Measurements from ENCODE around the gene SBF2. TPM values are rescaled to one million over a fixed set of nuclear protein-coding genes. Genes with fewer than 3 reads are reported as not detected.
A peak's percentile ranks its signal among the peaks of the same experiment; 100 is the strongest.

SBF2 gene
- total RNA-seq = 21.0 and 23.7 TPM in 2 replicates
- 20.5 TPM for polyA plus RNA-seq (2012)

DNA sequence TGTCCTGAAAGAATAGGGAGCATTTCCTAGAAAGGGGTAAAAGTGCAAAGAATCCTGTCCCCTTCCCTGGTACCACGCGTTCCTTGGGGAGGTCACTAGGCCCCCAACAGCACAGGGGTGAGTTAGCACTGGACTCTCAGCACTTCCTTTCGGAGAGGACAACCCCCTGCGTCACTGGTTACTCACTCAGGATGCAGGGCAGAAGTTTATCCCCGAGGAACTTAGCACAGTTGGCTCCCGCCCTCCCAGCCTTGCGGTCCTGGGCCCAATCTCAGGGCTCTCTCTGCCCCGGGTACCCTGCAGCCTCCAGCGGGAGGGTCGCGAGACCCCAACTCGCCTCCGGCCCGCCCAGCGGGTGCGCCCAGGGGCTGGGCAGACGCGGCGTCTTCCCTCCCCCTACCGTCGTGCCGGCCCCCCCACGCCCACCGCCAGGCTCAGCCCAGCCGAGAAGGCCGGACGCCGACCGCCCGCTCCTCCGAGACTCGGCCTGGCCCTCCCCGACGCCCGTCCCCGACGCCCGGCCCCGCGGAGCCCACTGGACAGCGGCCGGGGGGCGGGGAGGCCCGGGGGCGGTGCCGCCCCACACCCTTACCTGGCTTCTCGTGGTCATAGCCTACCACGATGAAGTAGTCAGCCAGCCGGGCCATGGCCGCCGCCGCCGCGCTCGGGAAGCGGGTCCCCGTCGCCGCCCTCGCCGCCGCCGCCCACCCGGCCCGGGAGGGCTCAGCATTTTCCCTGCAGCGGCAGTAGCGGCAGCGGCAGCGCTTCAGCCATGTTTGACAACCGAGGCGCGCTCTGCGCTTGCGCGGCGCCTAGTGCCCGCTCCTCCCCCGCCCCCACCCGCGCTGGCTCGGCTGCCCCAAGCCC is at the start of gene SBF2:
SBF2 (minus strand) TSS at position 797 of the 867 bp plus-strand sequence; CDS start at position 647, 150 bp downstream.
- peak; percentile 82 for DNase-seq (ENCODE audit: low read depth)

DNA sequence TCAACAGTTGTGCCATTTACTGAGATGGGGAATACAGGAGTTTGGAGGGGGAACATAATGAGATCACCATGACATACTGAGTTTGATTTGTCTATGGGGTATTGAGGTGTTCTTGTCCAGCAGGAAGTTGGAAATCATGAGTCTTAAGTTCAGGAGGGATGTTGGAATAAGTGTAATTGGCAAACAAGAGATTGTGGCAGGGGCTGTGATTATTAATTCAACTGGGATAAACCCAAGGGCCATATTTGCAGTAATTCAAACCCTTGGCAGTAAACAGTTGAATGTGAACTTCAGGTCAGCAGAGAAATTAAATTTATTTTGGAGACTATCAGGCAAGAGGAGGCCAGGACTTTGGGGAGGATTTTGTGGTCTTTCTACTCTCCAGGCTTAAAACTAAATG is 44.3 kb upstream of the SBF2 start:
- DNase-seq (ENCODE audit: low read depth) = no peak

DNA sequence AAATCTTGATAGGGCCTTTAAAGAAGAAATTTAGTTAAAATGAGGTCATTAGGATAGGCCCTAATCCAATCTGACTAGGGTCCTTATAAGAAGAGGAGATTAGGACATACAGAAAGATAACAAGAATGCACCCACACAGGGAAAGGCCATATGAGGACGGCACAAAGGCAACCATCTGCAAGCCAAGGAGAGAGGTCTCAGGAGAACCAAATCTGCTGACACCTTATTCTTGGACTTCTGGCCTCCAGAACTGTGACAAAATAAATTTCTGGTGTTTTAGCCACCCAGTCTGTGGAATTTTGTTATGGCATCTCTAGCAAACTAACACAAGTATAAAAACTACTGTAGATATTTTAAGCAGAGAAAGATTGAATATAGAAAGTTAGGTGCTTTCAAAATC is 39.5 kb upstream of the SBF2 start:
- no peak for DNase-seq (ENCODE audit: low read depth)

DNA sequence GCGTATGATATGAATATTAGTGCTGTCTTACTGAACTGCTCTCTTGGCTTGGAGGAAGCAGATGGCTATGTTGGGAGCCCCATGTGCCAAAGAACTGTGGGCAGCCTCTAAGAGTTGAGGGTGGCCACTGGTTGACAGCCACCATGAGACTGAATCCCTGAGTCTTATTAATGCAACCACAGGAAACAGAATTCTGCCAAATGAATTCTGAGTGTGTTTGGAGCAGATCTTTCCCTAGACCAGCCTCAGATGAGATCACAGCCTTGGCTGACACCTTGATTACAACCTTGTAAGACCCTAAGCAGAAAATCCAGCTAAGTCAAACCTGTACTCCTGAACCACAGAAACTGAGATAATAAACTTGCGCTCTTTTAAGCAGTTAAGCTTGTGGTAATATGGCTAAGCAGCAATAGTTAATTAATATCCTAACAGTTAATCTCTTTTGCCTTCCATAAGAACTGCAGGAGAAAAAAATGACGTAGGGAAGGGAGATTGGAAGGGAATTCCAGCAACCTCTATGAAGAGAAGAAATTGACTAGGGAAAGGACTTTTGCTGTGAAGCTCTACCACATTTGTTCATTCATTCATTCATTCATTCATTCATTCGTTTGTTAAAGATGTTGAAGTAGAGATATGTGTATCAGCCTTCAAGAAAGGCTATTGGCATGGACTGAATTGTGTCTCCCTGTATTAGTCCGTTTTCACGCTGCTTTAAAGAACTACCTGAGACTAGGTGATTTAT is 37.7 kb upstream of the SBF2 start:
- peak; percentile 48 for DNase-seq (ENCODE audit: low read depth)

DNA sequence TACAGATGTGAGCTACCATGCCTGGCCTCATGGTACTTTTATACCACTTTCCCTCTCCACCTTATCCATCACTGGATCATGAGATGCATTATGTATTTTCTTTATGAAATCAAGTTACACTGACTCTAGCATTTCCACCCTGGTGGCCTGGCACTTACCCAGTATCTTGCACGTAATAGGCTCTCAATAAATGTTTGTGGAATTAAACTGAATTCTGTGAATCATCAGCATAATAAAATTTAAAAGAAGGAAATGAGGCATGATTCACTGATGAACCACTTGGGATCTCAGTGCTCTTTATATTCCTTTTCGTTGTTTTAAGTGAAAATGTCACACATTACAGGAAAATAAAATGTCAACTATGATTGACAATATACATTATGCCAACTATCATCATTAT is 35.9 kb upstream of the SBF2 start:
- peak; percentile 36 for DNase-seq (ENCODE audit: low read depth)

DNA sequence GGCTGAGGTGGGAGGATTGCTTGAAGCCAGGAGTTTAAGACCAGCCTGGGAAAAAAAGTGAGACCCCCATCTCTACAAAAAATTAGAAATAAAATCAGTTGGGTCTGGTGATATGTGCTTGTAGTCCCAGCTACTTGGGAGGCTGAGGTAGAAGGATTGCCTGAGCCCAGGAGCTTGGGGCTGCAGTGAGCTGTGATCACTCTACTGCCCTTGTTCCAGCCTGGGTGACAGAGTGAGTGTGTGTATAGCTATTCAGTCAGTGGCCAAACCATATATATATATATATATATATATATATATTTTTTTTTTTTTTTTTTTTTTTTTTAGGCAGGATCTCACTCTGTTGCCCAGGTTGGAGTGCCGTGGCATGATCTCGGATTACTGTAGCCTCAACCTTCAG is 35.3 kb upstream of the SBF2 start:
- no peak for DNase-seq (ENCODE audit: low read depth)

DNA sequence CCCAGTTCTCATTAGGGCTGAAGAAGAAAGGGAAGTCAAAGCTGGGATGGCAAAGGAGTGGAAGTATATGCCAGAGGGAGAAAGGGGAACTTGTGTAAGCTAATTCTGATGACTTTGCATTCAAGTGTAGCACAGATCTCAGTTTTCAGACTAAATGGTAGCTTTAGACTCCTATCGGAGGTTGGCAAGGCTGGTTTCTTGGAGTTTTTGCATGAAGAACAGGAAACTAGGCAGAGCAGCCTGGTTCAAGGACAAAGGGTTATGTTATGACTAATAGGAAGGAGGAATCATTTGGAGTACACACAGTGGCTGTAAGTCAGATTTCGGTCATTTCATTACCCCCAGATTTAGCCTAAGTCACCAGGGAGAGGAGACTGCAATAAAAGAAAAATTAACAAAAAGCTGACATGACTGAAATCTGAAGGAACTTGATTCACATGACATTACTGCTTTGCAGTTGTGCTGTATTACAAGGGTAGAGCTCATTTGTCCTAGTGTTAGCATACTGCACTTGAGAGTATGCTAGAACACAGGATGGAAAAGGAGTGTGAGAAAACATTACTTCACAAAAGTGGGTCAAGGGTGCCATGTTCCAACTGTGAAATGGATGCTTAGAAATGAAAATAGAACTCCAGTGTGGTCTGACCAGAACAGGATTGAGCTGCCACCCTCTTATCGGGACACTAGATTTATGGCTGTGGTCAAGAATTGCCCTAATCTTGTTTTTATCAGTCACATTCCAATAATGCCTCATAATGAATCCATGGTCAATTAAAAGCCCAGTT is 34.5 kb upstream of the SBF2 start:
- DNase-seq (ENCODE audit: low read depth) = no peak

DNA sequence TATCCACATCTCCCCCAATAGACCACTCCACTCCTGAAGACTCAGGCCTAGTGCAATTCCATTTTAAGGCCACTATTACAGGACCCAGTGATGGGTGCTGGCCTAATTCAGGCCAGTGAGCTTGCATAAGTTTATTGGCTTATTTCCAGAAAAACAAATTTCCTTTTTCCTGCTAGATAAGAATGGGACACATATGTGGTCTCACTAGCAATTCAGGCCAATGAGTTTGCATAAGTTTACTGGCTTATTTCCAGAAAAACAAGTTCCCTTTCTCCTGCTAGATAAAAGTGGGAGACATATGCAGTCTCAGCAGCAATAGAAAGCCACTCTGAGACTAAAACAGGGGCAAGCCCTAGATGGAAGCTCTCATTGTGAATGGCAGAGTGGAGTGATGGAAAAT is 33.2 kb upstream of the SBF2 start:
- no peak for DNase-seq (ENCODE audit: low read depth)

DNA sequence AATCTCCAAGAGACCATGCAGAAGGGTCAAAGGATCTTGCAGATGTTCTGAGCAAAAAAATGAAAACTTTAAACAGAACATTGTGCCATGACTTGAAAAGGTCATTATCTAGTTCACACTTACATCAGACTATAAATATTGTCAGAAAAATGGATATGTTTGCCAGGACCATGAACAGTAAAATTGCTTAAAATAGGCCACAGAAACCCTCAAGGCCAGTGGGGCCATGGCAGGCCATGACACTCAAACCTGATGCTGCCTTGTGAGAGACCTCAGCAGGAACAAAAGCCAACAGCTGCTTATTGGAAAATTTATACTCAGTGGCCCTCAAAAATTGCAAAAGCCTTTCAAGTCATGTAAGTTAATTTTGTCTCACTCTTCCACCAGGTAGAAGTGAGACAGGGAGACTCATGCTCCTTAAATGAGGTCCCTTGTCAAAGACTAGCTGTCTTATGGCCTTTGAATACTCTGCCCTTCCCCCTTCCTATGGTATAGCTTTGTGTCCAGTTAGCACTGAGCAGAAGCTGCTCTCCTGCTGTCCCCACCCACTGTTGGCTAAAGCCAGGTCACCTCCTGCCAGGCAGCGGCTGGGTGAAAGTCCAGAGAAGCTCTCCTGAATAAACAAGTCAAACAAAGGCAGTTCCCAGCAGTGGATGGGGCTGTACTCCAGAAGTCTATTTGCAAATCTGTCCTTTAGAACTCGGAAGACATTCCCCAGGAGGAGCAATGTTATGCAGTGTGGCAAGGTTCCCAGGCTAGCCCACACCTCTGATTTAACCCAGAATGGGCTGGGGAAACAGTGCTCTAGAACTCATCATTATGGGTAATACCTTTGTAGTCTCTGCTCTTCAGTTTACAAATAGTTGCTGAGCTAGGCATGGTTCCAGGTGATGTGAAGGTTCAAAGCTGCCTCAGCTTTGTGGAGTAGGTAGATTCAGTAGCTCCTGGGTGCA is 32.3 kb upstream of the SBF2 start:
- DNase-seq (ENCODE audit: low read depth) = peak; percentile 38

DNA sequence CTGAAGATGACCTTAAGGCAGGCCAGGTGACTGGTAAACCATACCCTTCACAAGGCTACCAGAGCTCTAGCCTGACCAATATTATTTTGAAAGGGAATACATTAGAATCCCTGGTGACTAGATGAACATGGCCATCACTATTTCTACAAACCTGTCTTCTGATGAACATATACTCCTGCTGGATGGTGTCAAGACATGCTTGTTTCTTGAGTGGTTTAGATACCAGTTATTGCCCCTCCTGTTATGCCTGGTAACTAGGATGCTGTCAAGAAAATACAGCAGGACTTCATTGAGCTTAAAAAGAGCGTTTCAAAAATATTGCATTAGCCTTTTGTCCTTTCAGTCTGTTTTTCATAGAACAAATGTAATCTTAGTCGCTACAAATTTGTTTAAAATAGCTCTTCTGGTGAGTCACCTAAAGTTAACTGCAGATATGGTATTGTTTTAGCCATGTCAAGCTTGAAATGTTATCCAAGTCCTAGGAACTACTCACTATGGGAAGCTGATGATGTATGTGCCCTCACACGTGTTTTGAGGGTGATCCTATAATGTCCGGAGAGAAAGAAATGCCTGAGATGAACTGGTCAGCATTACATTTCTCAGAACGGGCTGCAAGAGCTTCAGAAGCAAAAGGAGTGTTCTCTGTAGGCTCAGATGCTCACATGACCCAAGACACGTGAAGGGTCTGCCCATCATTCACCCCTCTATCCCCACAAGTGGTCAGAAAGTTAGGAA is 31.4 kb upstream of the SBF2 start:
- no peak for DNase-seq (ENCODE audit: low read depth)

DNA sequence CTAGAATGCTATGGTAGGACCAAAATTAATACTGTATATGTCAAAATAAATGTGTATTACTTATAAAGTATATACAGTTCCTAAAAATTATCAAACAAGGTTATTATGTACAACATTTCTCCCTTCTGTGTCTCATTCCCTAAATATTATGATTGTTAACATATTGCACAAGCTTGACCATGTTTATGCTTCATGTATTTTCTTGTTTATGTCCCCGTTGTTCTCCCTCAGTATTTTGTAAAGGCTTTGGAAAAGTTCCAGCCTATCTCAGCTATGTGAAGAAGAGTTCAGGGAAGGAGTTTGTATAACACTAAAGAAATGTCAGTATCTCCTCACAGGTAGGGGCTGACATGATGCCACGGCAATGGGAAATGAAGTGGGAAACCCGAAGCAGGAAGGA is 30.5 kb upstream of the SBF2 start:
- DNase-seq (ENCODE audit: low read depth) = no peak

DNA sequence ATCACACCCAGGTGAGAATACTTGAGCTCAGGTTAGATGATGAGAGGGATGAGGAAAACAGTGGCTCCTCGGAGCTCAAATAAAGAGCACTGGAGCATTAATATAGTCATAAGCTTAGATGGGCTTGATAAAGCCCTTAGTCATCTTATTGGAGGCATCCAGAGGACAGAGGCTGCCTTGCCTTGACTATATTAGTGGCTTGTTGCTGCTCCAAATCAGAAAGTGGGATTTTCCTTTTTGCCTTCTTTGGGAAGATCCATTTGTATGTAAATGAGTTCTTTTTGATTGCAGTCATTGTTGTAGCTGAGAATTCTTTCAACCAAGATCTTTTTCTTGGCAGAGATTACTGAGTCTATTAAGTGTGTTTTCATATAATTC is 29.8 kb upstream of the SBF2 start:
- DNase-seq (ENCODE audit: low read depth) = no peak

DNA sequence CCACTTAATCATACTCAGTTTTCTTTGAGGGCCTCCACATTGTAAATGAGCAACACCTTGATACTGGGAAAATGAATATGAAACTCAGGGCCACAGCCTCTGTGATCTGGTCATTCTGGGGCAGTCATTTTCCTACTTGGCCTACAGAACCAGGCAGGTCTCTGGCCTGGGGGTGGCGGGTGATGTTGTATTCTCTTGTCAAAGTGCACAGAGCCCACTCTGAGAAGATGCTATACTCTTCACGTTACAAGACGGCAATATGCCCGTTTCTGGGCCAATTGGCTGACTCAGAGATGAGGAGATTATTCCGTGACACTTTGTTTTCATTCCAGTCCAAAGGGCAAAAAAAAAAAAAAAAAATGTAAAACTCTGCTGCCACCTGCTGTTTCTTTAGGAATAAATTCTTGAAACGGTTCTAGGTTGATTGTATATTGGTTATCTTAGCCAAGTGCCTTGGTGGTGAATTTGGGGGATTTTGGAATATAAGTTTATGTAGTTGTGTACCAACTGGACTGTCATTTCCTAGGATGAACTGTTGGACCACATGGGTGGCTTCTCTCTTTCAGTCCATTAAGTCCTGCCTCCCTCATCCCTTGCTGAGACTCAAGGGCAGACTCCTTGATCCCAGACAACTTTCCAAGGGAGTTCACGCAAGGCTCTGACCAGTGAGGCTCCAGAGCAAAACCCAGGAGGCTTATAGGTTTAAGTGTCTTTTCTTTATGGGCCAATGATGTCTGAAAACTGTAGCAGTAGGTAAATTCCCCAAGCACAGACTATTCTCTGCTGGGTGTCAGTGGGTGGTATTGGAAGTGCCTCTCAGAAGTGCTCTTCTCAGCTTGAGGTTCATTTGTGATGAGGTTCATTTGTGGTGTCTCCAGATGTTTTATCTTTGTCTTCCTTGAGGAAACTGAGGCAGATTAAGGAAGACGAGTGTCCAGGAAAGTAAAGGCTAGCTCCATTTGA is 29.1 kb upstream of the SBF2 start:
- DNase-seq (ENCODE audit: low read depth) = peak; percentile 84

DNA sequence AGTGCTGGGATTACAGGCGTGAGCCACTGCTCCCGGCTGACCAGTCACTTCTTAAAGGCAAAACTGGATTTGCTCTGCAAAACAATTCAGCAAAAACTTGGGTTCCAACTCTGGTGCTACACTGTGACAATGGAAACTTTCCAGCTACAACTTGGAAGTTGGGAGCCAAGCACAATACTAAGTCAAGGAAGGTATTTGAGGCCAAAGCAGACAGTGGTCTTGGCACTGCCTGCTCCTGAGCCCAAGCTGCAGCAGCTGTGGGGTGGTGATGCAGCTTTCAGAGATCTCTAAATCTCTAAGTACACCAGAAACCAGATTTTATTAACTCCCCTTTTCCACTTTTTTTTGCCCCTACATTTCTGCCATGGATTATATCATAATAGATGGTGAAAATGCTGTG is 28.4 kb upstream of the SBF2 start:
- peak; percentile 67 for DNase-seq (ENCODE audit: low read depth)

DNA sequence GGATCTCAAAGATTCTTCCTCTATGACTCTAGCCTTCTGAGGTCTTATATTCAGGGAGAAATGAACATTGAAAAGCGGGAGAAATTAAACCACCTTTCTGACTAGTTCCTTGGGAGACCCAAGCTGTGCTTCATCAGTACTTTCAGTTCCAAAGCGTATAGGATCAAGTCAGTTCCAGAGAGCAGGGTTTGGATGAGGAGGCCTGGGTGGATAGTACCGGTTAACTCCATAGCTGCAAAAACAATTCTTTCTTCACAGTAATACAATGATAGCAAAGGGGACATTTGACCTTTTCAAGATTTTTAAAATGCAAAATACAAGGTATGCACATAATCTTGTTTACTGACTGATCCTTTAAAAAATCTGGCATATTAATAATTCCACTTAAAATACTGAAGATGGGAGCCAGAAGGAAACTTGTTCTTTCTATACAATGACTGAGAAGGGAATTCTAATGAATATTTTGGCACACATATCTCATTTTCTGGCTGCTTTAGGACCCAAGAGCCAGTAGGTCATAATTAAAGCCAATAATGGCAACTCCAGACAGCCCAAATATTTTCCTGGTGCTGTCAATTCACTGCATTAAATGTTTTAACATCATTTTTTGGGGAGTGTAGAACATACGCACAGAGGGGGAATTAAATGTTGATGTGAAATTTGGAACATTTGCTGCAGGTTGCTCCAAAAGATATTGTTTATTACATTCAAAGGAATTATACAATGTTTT is 26.9 kb upstream of the SBF2 start:
- DNase-seq (ENCODE audit: low read depth) = no peak

DNA sequence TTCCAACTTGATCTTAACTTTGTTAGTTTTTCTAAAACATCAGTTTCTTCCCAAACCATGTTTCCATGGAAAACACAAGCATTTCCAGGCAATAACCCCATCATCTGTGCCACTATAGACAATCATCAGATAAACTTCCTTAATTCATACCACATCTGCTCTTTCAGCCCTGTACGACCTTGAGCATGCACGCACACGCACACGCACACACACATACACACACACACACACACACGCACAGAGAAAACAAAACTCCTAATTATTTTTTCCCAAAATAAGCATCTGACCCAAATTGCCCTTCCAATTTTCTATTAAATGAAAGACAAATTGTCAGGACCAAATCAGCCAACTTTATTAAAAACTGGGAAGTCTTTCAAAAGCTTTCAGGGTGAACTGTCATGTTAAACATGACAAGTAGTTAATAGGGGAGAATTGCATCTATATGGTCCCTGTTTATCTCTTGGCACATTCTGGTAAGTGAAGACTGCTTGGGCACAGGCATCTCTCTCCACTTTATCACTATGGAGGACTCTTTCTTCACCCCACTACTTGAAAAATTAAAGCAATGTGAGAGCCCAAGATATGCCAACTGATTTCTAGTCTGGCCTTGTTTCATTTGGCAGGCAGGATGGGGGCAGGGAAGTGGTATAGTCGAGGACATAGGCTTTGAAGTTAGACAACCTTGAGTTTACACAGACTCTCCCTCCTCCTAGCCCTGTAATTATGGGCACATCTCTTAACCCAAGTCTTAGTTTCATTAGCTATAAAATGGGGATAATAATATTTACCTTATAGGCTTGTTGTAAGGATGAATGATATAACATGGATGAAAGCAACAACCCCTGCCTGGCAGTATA is 25.9 kb upstream of the SBF2 start:
- no peak for DNase-seq (ENCODE audit: low read depth)

DNA sequence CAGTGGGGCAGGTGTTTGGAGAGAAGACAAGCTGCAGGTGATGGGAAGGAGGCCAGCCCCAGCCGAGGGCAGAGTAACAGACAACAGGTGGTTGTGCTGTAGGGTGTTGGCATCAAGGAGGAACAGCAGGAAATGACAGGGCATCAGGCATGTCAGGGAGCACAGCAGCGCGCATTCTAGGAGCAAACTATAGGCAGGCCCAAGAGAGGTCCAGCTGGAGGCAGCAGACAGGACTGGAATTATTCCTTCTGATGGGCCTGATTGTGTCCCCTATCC is 24.4 kb upstream of the SBF2 start:
- peak; percentile 72 for DNase-seq (ENCODE audit: low read depth)

All from myocyte (in vitro differentiated cells).